ENCODE measurements around the gene SH2D6.
"Not testable (repeated sequence)": the region's sequence is repeated elsewhere in the genome, so short reads cannot be mapped to it uniquely, and the experiment has no call there.

The SH2D6 gene

GRCh38 chr2:85418132-85419008, at the start of gene SH2D6:
Gene SH2D6, plus strand, starts transcription at chr2:85418714. Its CDS starts 10,752 bp downstream, at chr2:85429466.
- peak; percentile 89 for DNase-seq

- DNase-seq, result no peak
Measured at GRCh38 chr2:85368921-85369320, 49.6 kb upstream of the SH2D6 start.

- no peak for DNase-seq
Measured at GRCh38 chr2:85369500-85369899, 49.0 kb upstream of the SH2D6 start.

- no peak for DNase-seq
Measured at GRCh38 chr2:85371045-85371444, 47.5 kb upstream of the SH2D6 start.

GRCh38 chr2:85376291-85377065, 42.0 kb upstream of the SH2D6 start:
- DNase-seq, result no peak

GRCh38 chr2:85377083-85377482, 41.4 kb upstream of the SH2D6 start:
- DNase-seq, result no peak

GRCh38 chr2:85378257-85378656, 40.3 kb upstream of the SH2D6 start:
- no peak for DNase-seq

GRCh38 chr2:85380048-85380447, 38.5 kb upstream of the SH2D6 start:
- DNase-seq, result no peak

GRCh38 chr2:85383151-85383550, 35.4 kb upstream of the SH2D6 start:
- not testable (repeated sequence) for DNase-seq

- no peak for DNase-seq
Measured at GRCh38 chr2:85383850-85384249, 34.7 kb upstream of the SH2D6 start.

- no peak for DNase-seq
Measured at GRCh38 chr2:85385746-85386145, 32.8 kb upstream of the SH2D6 start.

- no peak for DNase-seq
Measured at GRCh38 chr2:85387754-85388153, 30.8 kb upstream of the SH2D6 start.

- DNase-seq, result no peak
Measured at GRCh38 chr2:85388878-85389538, 29.5 kb upstream of the SH2D6 start.

GRCh38 chr2:85390941-85391669, 27.4 kb upstream of the SH2D6 start:
- peak; percentile 80 for DNase-seq

GRCh38 chr2:85393836-85394235, 24.7 kb upstream of the SH2D6 start:
- no peak for DNase-seq

- no peak for DNase-seq
Measured at GRCh38 chr2:85394261-85394681, 24.2 kb upstream of the SH2D6 start.

- DNase-seq, result no peak
Measured at GRCh38 chr2:85394976-85395375, 23.5 kb upstream of the SH2D6 start.

- DNase-seq, result no peak
Measured at GRCh38 chr2:85395912-85396475, 22.5 kb upstream of the SH2D6 start.

- DNase-seq, result no peak
Measured at GRCh38 chr2:85396531-85397470, 21.7 kb upstream of the SH2D6 start.

GRCh38 chr2:85397925-85398331, 20.6 kb upstream of the SH2D6 start:
- no peak for DNase-seq

Measured in activated CD4-positive, alpha-beta T cell treated with anti-CD3 and anti-CD28 coated beads for 48 hours (primary cell).